Neural cell (in vitro differentiated cells): ENCODE measurements around the gene FNDC3A. TPM values are rescaled to one million over a fixed set of nuclear protein-coding genes. Genes with fewer than 3 reads are reported as not detected.
"Not testable (repeated sequence)": the region's sequence is repeated elsewhere in the genome, so short reads cannot be mapped to it uniquely, and the experiment has no call there.

Experiments
- H2AFZ ChIP-seq: fragments of 200-600, 300-800 bp; sonication (generic), shearing (Covaris generic); 2 replicates; pipeline ENCODE4 v1.6.0; 2014; ENCODE audit warnings: low read depth, mild to moderate bottlenecking, antibody characterized with exemption, low read length, moderate library complexity
- H3F3A ChIP-seq: fragments of 200-600 bp; shearing (Covaris generic); 2 replicates; pipeline ENCODE4 v1.6.1; 2016; ENCODE audit warnings: mild to moderate bottlenecking, moderate library complexity, mixed read lengths, antibody characterized with exemption, low read length; ENCODE audit not compliant: insufficient read depth, poor library complexity, severe bottlenecking
- H3K27ac ChIP-seq: fragments of 200-600, 300-800 bp; sonication (generic), shearing (Covaris generic); 2 replicates; pipeline ENCODE4 v1.5.1; 2014; ENCODE audit warnings: mild to moderate bottlenecking, low read length, moderate library complexity
- H3K27me3 ChIP-seq: fragments of 300-800, 200-600 bp; sonication (generic), shearing (Covaris generic); 2 replicates; pipeline ENCODE4 v1.6.0; 2014; ENCODE audit warnings: mild to moderate bottlenecking, low read depth, low read length, moderate library complexity; ENCODE audit not compliant: insufficient read depth
- H3K36me3 ChIP-seq: fragments of 300-800, 200-600 bp; sonication (generic), shearing (Covaris generic); 2 replicates; pipeline ENCODE4 v1.5.1; 2014; ENCODE audit warnings: mild to moderate bottlenecking, antibody characterized with exemption, low read length, moderate library complexity; ENCODE audit not compliant: insufficient read depth
- H3K4me2 ChIP-seq: fragments of 300-800, 200-600 bp; sonication (generic), shearing (Covaris generic); 2 replicates; pipeline ENCODE4 v1.6.0; 2014; ENCODE audit warnings: mild to moderate bottlenecking, low read length
- H3K4me3 ChIP-seq: fragments of 300-800, 200-600 bp; sonication (generic), shearing (Covaris generic); 2 replicates; pipeline ENCODE4 v1.5.1; 2014; ENCODE audit warnings: mild to moderate bottlenecking, low read length, moderate library complexity
- H3K79me2 ChIP-seq: fragments of 200-600 bp; shearing (Covaris generic); replicated peaks from 2 replicates; pipeline ENCODE4 v1.6.0; 2014; ENCODE audit warnings: mild to moderate bottlenecking, low read length, moderate library complexity; ENCODE audit not compliant: insufficient read depth
- H3K9ac ChIP-seq: fragments of 300-800, 200-600 bp; sonication (generic), shearing (Covaris generic); 2 replicates; pipeline ENCODE4 v1.6.1; 2016; ENCODE audit warnings: mild to moderate bottlenecking, low read length, mixed read lengths
- H3K9me2 ChIP-seq: fragments of 200-600 bp; shearing (Covaris generic); 2 replicates; pipeline ENCODE4 v1.6.1; 2016; ENCODE audit warnings: mild to moderate bottlenecking, low read length, mixed read lengths; ENCODE audit not compliant: insufficient read depth
- H3K9me3 ChIP-seq: fragments of 200-600, 300-800 bp; sonication (generic), shearing (Covaris generic); 2 replicates; pipeline ENCODE4 v1.6.1; 2016; ENCODE audit warnings: mild to moderate bottlenecking, mixed run types, low read length, moderate library complexity, mixed read lengths
- H4K20me1 ChIP-seq: fragments of 200-600 bp; shearing (Covaris generic); 2 replicates; pipeline ENCODE4 v1.6.1; 2016; ENCODE audit warnings: mild to moderate bottlenecking, mixed run types; ENCODE audit not compliant: insufficient read depth
- EP300 ChIP-seq: fragments of 450-650 bp; conservative IDR thresholded peaks from 2 replicates; pipeline ENCODE4 v1.6.1; 2014; ENCODE audit warnings: antibody characterized with exemption, mild to moderate bottlenecking, moderate library complexity; ENCODE audit not compliant: poor library complexity, severe bottlenecking
- EZH2 ChIP-seq: fragments of 200-600, 300-800 bp; shearing (Covaris generic), sonication (generic); IDR thresholded peaks from 2 replicates; pipeline ENCODE4 v1.6.1; 2014; ENCODE audit warnings: antibody characterized with exemption, low read length, borderline replicate concordance, mild to moderate bottlenecking; ENCODE audit not compliant: insufficient read depth, poor library complexity, severe bottlenecking
- MXI1 ChIP-seq: fragments of 450-650 bp; conservative IDR thresholded peaks from 2 replicates; pipeline ENCODE4 v1.6.1; 2014; ENCODE audit warnings: antibody characterized with exemption, mild to moderate bottlenecking; ENCODE audit not compliant: poor library complexity, severe bottlenecking
- POLR2AphosphoS5 ChIP-seq: IDR thresholded peaks from 2 replicates; pipeline ENCODE4 v1.6.1; 2012
- RAD21 ChIP-seq: fragments of 450-650 bp; conservative IDR thresholded peaks from 2 replicates; pipeline ENCODE4 v1.6.1; 2014; ENCODE audit warnings: antibody characterized with exemption, mild to moderate bottlenecking, moderate library complexity
- REST ChIP-seq: IDR thresholded peaks from 2 replicates; pipeline ENCODE4 v1.6.1; 2012; ENCODE audit warnings: borderline replicate concordance
- SMC3 ChIP-seq: fragments of 450-650 bp; conservative IDR thresholded peaks from 2 replicates; pipeline ENCODE4 v1.6.1; 2014; ENCODE audit warnings: antibody characterized with exemption, mild to moderate bottlenecking, moderate library complexity; ENCODE audit not compliant: poor library complexity
- TAF1 ChIP-seq: IDR thresholded peaks from 2 replicates; pipeline ENCODE4 v1.6.1; 2012; ENCODE audit warnings: low read depth
- polyA plus RNA-seq: library from polyadenylated mRNA; depleted of rRNA; stranded (reverse); fragments of >200 nt; gene quantifications from 2 replicates; pipeline ENCODE4 v1.2.3, GENCODE V29; 2014
- TF ChIP-seq, protein P1 (sequence below): fragments of 450-650 bp; IDR thresholded peaks from 2 replicates; pipeline ENCODE4 v1.5.1; 2014; ENCODE audit warnings: antibody characterized with exemption, mild to moderate bottlenecking, moderate library complexity; ENCODE audit not compliant: poor library complexity, severe bottlenecking

FNDC3A gene
- polyA plus RNA-seq, 1 donor from 2014 or later: 83.8 TPM

DNA sequence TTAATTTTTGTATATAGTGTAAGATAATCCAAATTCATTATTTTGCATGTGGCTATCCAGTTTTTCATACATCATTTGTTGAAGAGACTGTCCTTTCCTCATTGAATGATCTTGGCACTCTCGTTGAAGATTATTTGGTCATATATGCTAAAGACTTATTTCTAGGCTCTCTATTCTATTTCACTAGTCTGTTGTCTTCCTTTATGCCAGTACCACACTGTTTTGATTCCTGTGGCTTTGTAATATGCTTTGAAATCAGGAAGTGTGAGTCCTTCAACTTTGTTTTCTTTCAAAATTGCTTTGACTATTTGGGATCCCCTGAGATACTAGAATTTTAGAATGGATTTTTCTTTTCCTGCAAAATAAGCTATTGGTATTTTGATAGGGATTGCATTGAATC lies 24.5 kb downstream of the FNDC3A start:
- TF ChIP-seq POLR2AphosphoS5 (no peak), REST (no peak)
- no peaks in the 10 kb centered on the region for H3F3A ChIP-seq
- H3K9ac ChIP-seq: no peak overlapping the region
- no peak overlapping the region for H3K27ac ChIP-seq
- no peak overlapping the region for H2AFZ ChIP-seq
- H3K27me3 ChIP-seq: no peaks in the 10 kb centered on the region
- H3K36me3 ChIP-seq: no peaks in the 10 kb centered on the region
- no peak overlapping the region for H3K4me2 ChIP-seq
- no peaks in the 10 kb centered on the region for H3K9me2 ChIP-seq
- H4K20me1 ChIP-seq: no peaks in the 10 kb centered on the region
- no peak overlapping the region for H3K4me3 ChIP-seq
- H3K9me3 ChIP-seq: no peaks in the 10 kb centered on the region
- peaks cover 13% of the 10 kb centered on the region for H3K79me2 ChIP-seq

DNA sequence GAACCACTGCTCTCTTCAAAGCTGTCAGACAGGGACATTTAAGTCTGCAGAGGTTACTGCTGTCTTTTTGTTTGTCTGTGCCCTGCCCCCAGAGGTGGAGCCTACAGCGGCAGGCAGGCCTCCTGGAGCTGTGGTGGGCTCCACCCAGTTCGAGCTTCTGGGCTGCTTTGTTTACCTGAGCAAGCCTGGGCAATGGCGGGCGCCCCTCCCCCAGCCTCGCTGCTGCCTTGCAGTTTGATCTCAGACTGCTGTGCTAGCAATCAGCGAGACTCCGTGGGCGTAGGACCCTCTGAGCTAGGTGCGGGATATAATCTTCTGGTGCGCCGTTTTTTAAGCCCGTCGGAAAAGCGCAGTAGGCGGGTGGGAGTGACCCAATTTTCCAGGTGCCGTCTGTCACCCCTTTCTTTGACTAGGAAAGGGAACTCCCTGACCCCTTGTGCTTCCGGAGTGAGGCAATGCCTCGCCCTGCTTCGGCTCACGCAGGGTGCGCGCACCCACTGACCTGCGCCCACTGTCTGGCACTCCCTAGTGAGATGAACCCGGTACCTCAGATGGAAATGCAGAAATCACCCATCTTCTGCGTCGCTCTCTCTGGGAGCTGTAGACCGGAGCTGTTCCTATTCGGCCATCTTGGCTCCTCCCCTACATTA lies 43.4 kb downstream of the FNDC3A start:
- not testable (repeated sequence) for H2AFZ ChIP-seq, H3K36me3 ChIP-seq, H4K20me1 ChIP-seq, H3K4me2 ChIP-seq, H3K9me3 ChIP-seq, H3K27me3 ChIP-seq, H3K79me2 ChIP-seq, H3K27ac ChIP-seq, H3K4me3 ChIP-seq, H3K9ac ChIP-seq, H3K9me2 ChIP-seq, H3F3A ChIP-seq

DNA sequence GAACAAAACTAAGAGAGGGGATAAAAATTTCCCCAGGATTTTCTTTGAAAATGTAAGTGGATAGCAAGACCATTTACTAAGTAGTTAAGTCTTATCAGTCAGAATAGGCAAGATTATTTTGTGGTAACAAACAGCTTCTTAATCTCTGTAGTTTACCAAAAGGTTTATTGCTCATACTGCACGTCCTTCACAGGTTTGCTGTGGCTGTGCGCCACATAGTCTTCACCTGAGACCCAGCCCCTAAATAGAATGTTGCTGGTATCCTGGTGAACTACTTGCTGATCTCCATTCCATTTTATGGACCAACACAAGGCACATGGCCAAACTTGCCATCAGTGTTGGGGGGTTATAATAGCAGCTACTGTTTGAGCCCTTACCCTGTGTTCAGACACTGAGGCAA lies 44.6 kb downstream of the FNDC3A start:
- H4K20me1 ChIP-seq: no peaks in the 10 kb centered on the region
- H2AFZ ChIP-seq: no peak overlapping the region
- no peaks in the 10 kb centered on the region for H3K27me3 ChIP-seq
- no peak overlapping the region for H3K4me3 ChIP-seq
- no peak for TF ChIP-seq REST
- TF ChIP-seq EZH2: no peak
- TF ChIP-seq MXI1: no peak
- TF ChIP-seq, protein P1, sequence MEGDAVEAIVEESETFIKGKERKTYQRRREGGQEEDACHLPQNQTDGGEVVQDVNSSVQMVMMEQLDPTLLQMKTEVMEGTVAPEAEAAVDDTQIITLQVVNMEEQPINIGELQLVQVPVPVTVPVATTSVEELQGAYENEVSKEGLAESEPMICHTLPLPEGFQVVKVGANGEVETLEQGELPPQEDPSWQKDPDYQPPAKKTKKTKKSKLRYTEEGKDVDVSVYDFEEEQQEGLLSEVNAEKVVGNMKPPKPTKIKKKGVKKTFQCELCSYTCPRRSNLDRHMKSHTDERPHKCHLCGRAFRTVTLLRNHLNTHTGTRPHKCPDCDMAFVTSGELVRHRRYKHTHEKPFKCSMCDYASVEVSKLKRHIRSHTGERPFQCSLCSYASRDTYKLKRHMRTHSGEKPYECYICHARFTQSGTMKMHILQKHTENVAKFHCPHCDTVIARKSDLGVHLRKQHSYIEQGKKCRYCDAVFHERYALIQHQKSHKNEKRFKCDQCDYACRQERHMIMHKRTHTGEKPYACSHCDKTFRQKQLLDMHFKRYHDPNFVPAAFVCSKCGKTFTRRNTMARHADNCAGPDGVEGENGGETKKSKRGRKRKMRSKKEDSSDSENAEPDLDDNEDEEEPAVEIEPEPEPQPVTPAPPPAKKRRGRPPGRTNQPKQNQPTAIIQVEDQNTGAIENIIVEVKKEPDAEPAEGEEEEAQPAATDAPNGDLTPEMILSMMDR: no peak
- no peak for TF ChIP-seq POLR2AphosphoS5
- TF ChIP-seq TAF1: no peak
- TF ChIP-seq EP300: no peak
- no peak for TF ChIP-seq RAD21
- no peak for TF ChIP-seq SMC3
- no peak overlapping the region for H3K27ac ChIP-seq
- no peaks in the 10 kb centered on the region for H3F3A ChIP-seq
- H3K36me3 ChIP-seq: no peaks in the 10 kb centered on the region
- no peak overlapping the region for H3K4me2 ChIP-seq
- no peaks in the 10 kb centered on the region for H3K9me2 ChIP-seq
- no peaks in the 10 kb centered on the region for H3K9me3 ChIP-seq
- no peaks in the 10 kb centered on the region for H3K79me2 ChIP-seq
- H3K9ac ChIP-seq: no peak overlapping the region
